SK-N-SH treated with all-trans-retinoic acid at 6 μM for 48 hours (cell line): ENCODE measurements around the gene APBA2.

Experiments
- ATAC-seq: fragments of 200-7000 bp; cut with Tn5 transposase; 3 replicates; pipeline ENCODE4 v1.9.1; 2020; ENCODE audit warnings: mild to moderate bottlenecking, moderate library complexity
- BACH2 ChIP-seq: fragments of 250-450 bp; sonication (Bioruptor Pico); IDR thresholded peaks from 2 replicates; pipeline ENCODE4 v1.9.0; 2021; ENCODE audit warnings: mild to moderate bottlenecking, borderline replicate concordance
- CSDC2 ChIP-seq: fragments of 250-450 bp; sonication (Bioruptor Pico); IDR thresholded peaks from 2 replicates; pipeline ENCODE4 v1.5.0; 2020; ENCODE audit warnings: mild to moderate bottlenecking, moderate library complexity
- ESRRG ChIP-seq: fragments of 250-450 bp; sonication (Bioruptor Pico); IDR thresholded peaks from 2 replicates; pipeline ENCODE4 v1.6.1; 2021; ENCODE audit warnings: mild to moderate bottlenecking
- GLIS3 ChIP-seq: fragments of 250-450 bp; sonication (Bioruptor Pico); IDR thresholded peaks from 2 replicates; pipeline ENCODE4 v1.5.0; 2020; ENCODE audit warnings: mild to moderate bottlenecking, moderate library complexity
- ISL1 ChIP-seq: fragments of 250-450 bp; sonication (Bioruptor Pico); IDR thresholded peaks from 2 replicates; pipeline ENCODE4 v2.1.2; 2022; ENCODE audit warnings: mild to moderate bottlenecking, moderate library complexity
- OSR1 ChIP-seq: fragments of 250-450 bp; sonication (Bioruptor Pico); IDR thresholded peaks from 2 replicates; pipeline ENCODE4 v1.8.0; 2022; ENCODE audit warnings: moderate library complexity, mild to moderate bottlenecking, inconsistent platforms
- PPARA ChIP-seq: fragments of 250-450 bp; sonication (Bioruptor Pico); IDR thresholded peaks from 2 replicates; pipeline ENCODE4 v1.5.0; 2020; ENCODE audit warnings: mild to moderate bottlenecking, borderline replicate concordance
- RARB ChIP-seq: fragments of 250-450 bp; sonication (Bioruptor Pico); IDR thresholded peaks from 2 replicates; pipeline ENCODE4 v1.8.0; 2021; ENCODE audit warnings: mild to moderate bottlenecking, moderate library complexity
- SNAI2 ChIP-seq: fragments of 250-450 bp; sonication (Bioruptor Pico); IDR thresholded peaks from 2 replicates; pipeline ENCODE4 v1.5.0; 2020; ENCODE audit warnings: mild to moderate bottlenecking, moderate library complexity
- TCF4 ChIP-seq: fragments of 250-450 bp; sonication (Bioruptor Pico); IDR thresholded peaks from 2 replicates; pipeline ENCODE4 v1.8.0; 2021; ENCODE audit warnings: mild to moderate bottlenecking, moderate library complexity, borderline replicate concordance
- TOX ChIP-seq: fragments of 250-450 bp; sonication (Bioruptor Pico); IDR thresholded peaks from 2 replicates; pipeline ENCODE4 v1.8.0; 2021; ENCODE audit warnings: mild to moderate bottlenecking, moderate library complexity, borderline replicate concordance
- ZC3H10 ChIP-seq: fragments of 250-450 bp; sonication (Bioruptor Pico); IDR thresholded peaks from 2 replicates; pipeline ENCODE4 v1.5.1; 2021; ENCODE audit warnings: mild to moderate bottlenecking, moderate library complexity
- ZFP3 ChIP-seq: fragments of 250-450 bp; sonication (Bioruptor Pico); IDR thresholded peaks from 2 replicates; pipeline ENCODE4 v1.5.0; 2020; ENCODE audit warnings: mild to moderate bottlenecking, moderate library complexity
- ZFP30 ChIP-seq: fragments of 450-650 bp; formaldehyde crosslinking; IDR thresholded peaks from 2 replicates; pipeline ENCODE4 v1.5.0; 2022; ENCODE audit warnings: mild to moderate bottlenecking, moderate library complexity
- ZNF565 ChIP-seq: fragments of 450-650 bp; formaldehyde crosslinking; conservative IDR thresholded peaks from 2 replicates; pipeline ENCODE4 v1.5.0; 2020; ENCODE audit warnings: low read depth, mild to moderate bottlenecking, moderate library complexity
- ZNF70 ChIP-seq: fragments of 450-650 bp; formaldehyde crosslinking; IDR thresholded peaks from 2 replicates; pipeline ENCODE4 v1.5.0; 2020; ENCODE audit warnings: mild to moderate bottlenecking, moderate library complexity
- ZNF8 ChIP-seq: fragments of 450-650 bp; formaldehyde crosslinking; IDR thresholded peaks from 2 replicates; pipeline ENCODE4 v1.5.0; 2020; ENCODE audit warnings: mild to moderate bottlenecking, moderate library complexity
- TF ChIP-seq, protein P1 (sequence below): fragments of 250-450 bp; sonication (Bioruptor Pico); IDR thresholded peaks from 2 replicates; pipeline ENCODE4 v1.8.0; 2020; ENCODE audit warnings: mild to moderate bottlenecking, moderate library complexity, borderline replicate concordance
- TF ChIP-seq, protein P2 (sequence below): fragments of 250-450 bp; sonication (Bioruptor Pico); IDR thresholded peaks from 2 replicates; pipeline ENCODE4 v1.8.0; 2021; ENCODE audit warnings: low read depth, mild to moderate bottlenecking, moderate library complexity, borderline replicate concordance
- TF ChIP-seq, protein P3 (sequence below): fragments of 250-450 bp; sonication (Bioruptor Pico); IDR thresholded peaks from 2 replicates; pipeline ENCODE4 v1.5.1; 2020; ENCODE audit warnings: low read depth, mild to moderate bottlenecking, moderate library complexity
- TF ChIP-seq, protein P4 (sequence below): fragments of 250-450 bp; sonication (Bioruptor Pico); IDR thresholded peaks from 2 replicates; pipeline ENCODE4 v1.5.0; 2020; ENCODE audit warnings: mild to moderate bottlenecking, moderate library complexity
- TF ChIP-seq, protein P5 (sequence below): fragments of 250-450 bp; sonication (Bioruptor Pico); IDR thresholded peaks from 2 replicates; pipeline ENCODE4 v1.5.1; 2021; ENCODE audit warnings: mild to moderate bottlenecking, moderate library complexity

Gene APBA2

DNA sequence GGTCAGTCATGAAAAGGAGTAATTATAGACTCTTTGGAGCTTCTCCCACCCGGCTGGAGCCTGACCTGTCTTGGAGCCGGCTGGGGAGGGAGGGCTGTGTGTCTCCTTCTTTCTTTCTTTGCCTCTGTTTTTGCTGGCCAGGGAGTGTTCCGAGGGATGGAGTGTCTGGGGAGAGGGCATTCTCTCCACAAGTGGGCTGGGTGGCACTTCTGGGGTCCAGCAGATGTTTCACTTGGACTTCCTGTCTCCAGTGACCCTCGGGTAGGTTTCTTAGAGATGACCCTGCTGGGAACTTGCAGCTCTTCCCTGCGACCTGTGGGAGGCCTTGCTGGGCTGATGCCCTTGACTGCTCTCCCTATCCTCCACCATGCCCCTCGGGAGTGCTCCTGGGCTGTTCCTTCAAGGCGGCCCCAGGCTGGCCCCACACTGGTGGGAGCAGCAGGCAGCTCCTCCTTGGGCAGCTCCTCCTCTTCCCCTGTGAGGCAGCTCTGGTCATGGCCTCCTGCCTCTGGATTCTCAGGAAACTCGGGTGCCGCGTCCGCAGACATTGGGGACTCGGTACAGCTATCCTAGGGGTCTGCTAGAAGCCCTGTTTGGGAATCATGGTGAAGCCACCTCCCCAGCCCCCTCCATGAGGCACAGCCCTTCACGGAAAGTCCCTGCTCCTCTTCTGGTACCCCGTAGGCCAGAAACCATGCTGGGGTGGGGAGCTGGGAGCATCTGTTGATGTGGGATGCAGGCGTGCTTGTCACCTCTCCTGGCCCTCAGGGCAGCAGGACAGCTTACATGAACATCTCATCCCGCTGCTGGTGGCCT, 44.9 kb downstream of the APBA2 start:
- TF ChIP-seq ESRRG (CRISPR knock-in tag): no peak
- TF ChIP-seq CSDC2 (CRISPR knock-in tag): no peak
- no peak for TF ChIP-seq TOX (CRISPR knock-in tag)
- no peak for TF ChIP-seq ZNF70 (CRISPR knock-in tag)
- TF ChIP-seq ISL1: no peak
- no peak for TF ChIP-seq RARB (CRISPR knock-in tag)
- ATAC-seq: no peak

DNA sequence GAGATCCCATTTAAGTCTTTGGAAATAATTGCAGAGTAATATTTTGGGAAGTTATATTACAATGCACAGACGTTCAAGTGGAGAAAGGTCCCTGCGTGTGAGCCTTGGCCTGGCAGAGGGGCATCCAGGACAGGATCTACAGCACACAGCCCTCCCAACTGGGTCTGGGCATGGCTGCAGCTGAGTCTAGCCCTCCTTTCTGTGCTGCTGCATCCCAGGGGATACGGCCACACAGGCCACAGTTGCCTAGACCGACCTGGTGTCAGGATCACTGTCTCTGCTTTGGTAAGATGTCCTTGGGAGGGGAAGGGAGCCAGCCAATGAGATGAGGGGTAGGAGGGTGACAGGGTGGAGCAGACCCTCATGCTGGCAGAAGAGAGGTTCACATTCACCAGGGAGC, 46.1 kb downstream of the APBA2 start:
- no peak for ATAC-seq
- TF ChIP-seq, protein P1, sequence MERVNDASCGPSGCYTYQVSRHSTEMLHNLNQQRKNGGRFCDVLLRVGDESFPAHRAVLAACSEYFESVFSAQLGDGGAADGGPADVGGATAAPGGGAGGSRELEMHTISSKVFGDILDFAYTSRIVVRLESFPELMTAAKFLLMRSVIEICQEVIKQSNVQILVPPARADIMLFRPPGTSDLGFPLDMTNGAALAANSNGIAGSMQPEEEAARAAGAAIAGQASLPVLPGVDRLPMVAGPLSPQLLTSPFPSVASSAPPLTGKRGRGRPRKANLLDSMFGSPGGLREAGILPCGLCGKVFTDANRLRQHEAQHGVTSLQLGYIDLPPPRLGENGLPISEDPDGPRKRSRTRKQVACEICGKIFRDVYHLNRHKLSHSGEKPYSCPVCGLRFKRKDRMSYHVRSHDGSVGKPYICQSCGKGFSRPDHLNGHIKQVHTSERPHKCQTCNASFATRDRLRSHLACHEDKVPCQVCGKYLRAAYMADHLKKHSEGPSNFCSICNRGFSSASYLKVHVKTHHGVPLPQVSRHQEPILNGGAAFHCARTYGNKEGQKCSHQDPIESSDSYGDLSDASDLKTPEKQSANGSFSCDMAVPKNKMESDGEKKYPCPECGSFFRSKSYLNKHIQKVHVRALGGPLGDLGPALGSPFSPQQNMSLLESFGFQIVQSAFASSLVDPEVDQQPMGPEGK (CRISPR knock-in tag): no peak
- TF ChIP-seq SNAI2 (no peak), ESRRG (CRISPR knock-in tag) (no peak), BACH2 (CRISPR knock-in tag) (no peak), RARB (CRISPR knock-in tag) (no peak)

DNA sequence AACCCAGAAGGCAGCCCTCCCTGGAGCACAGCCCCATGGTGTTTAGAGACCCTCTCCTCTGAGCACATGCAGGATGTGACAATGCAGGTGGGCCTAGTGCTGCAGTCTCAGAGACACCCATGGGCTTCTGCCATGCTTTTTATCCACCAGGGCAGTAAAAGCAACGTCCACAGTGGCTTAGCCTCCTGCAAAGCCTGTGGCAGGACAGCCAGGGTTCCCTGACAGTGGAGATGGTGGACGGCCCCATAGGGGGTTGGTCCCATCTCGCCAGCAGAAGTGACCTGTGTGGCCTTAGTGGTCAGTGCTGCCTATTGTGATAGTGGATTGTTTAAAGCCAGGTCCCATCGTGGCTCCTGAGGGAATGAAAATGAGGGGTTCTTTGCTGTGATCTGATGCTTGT, 46.6 kb downstream of the APBA2 start:
- TF ChIP-seq ZFP30 (no peak), ESRRG (CRISPR knock-in tag) (no peak), SNAI2 (no peak), TOX (CRISPR knock-in tag) (no peak), GLIS3 (CRISPR knock-in tag) (no peak), TCF4 (CRISPR knock-in tag) (no peak), CSDC2 (CRISPR knock-in tag) (no peak), ZC3H10 (CRISPR knock-in tag) (no peak), ZNF8 (no peak), PPARA (CRISPR knock-in tag) (no peak), ISL1 (no peak), ZFP3 (CRISPR knock-in tag) (no peak), ZNF565 (no peak), OSR1 (no peak), BACH2 (CRISPR knock-in tag) (no peak)
- TF ChIP-seq, protein P2, sequence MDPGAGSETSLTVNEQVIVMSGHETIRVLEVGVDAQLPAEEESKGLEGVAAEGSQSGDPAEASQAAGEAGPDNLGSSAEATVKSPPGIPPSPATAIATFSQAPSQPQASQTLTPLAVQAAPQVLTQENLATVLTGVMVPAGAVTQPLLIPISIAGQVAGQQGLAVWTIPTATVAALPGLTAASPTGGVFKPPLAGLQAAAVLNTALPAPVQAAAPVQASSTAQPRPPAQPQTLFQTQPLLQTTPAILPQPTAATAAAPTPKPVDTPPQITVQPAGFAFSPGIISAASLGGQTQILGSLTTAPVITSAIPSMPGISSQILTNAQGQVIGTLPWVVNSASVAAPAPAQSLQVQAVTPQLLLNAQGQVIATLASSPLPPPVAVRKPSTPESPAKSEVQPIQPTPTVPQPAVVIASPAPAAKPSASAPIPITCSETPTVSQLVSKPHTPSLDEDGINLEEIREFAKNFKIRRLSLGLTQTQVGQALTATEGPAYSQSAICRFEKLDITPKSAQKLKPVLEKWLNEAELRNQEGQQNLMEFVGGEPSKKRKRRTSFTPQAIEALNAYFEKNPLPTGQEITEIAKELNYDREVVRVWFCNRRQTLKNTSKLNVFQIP: no peak
- TF ChIP-seq, protein P3, sequence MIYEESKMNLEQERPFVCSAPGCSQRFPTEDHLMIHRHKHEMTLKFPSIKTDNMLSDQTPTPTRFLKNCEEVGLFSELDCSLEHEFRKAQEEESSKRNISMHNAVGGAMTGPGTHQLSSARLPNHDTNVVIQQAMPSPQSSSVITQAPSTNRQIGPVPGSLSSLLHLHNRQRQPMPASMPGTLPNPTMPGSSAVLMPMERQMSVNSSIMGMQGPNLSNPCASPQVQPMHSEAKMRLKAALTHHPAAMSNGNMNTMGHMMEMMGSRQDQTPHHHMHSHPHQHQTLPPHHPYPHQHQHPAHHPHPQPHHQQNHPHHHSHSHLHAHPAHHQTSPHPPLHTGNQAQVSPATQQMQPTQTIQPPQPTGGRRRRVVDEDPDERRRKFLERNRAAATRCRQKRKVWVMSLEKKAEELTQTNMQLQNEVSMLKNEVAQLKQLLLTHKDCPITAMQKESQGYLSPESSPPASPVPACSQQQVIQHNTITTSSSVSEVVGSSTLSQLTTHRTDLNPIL (CRISPR knock-in tag): no peak
- TF ChIP-seq, protein P4, sequence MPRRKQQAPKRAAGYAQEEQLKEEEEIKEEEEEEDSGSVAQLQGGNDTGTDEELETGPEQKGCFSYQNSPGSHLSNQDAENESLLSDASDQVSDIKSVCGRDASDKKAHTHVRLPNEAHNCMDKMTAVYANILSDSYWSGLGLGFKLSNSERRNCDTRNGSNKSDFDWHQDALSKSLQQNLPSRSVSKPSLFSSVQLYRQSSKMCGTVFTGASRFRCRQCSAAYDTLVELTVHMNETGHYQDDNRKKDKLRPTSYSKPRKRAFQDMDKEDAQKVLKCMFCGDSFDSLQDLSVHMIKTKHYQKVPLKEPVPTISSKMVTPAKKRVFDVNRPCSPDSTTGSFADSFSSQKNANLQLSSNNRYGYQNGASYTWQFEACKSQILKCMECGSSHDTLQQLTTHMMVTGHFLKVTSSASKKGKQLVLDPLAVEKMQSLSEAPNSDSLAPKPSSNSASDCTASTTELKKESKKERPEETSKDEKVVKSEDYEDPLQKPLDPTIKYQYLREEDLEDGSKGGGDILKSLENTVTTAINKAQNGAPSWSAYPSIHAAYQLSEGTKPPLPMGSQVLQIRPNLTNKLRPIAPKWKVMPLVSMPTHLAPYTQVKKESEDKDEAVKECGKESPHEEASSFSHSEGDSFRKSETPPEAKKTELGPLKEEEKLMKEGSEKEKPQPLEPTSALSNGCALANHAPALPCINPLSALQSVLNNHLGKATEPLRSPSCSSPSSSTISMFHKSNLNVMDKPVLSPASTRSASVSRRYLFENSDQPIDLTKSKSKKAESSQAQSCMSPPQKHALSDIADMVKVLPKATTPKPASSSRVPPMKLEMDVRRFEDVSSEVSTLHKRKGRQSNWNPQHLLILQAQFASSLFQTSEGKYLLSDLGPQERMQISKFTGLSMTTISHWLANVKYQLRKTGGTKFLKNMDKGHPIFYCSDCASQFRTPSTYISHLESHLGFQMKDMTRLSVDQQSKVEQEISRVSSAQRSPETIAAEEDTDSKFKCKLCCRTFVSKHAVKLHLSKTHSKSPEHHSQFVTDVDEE (CRISPR knock-in tag): no peak
- TF ChIP-seq, protein P5, sequence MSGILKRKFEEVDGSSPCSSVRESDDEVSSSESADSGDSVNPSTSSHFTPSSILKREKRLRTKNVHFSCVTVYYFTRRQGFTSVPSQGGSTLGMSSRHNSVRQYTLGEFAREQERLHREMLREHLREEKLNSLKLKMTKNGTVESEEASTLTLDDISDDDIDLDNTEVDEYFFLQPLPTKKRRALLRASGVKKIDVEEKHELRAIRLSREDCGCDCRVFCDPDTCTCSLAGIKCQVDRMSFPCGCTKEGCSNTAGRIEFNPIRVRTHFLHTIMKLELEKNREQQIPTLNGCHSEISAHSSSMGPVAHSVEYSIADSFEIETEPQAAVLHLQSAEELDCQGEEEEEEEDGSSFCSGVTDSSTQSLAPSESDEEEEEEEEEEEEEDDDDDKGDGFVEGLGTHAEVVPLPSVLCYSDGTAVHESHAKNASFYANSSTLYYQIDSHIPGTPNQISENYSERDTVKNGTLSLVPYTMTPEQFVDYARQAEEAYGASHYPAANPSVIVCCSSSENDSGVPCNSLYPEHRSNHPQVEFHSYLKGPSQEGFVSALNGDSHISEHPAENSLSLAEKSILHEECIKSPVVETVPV (CRISPR knock-in tag): no peak
- TF ChIP-seq, all 23 proteins: peak for 0
- no peak for ATAC-seq
